ENCODE results near the gene DHX58. TPM values are rescaled to one million over a fixed set of nuclear protein-coding genes. Genes with fewer than 3 reads are reported as not detected.
"Not testable (repeated sequence)": the region's sequence is repeated elsewhere in the genome, so short reads cannot be mapped to it uniquely, and the experiment has no call there.

DHX58 gene
- total and polyA plus RNA-seq, 4 donors, result 4.0 to 21.9 (median 12.2) TPM

DNA sequence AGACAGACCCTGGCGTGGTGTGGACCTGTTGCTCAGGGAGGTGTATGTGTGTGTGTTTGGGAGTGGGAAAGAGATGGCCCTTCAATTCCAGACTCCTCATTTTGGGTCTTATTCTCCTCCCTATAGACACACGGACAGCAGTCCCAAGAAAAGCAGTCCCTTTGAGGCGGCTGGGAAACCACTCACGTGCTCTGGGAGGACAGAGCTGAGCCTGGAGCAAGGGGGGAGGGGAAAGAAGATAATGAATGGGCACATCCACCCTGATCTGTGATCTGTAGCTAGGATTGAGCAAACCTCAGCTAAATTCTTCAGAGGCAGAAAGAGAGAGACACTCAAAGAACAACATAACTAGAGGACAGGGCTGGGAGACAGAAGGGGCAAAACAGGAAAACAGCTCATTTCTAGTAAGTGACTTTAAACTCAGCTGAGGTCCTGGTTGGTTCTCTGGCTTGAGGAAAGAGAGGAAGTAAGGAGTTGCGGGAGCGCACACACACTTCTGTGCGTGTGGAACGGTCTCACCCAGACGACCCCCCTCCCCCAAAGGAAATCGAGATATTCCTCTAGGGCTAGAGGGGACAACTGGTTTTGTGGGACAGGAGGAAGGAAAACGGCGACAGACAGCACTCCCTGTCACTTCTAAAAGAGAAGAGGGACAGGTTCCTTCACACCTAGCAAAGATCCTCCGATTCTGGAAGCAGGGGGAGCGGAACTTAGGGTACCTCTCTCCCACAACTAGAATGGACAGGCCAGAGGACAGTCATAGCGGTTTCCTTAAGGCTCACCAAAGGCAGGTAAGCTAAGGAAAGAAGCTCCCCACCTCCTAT is 41.6 kb upstream of the DHX58 start:
- Histone ChIP-seq H3K27ac (ENCODE audit: low read depth in 1 of 2, low read length in 2 of 2) (peak overlapping the region; percentile 75 to 81), H3K36me3 (ENCODE audit: control insufficient read depth in 4 of 4, insufficient read depth in 3 of 4, low read depth in 1 of 4, low read length in 3 of 4) (no peaks in the 10 kb centered on the region), H3K9ac (ENCODE audit: low read depth in 1 of 2, low read length in 2 of 2) (peak overlapping the region; percentile 91 to 95), H3K27me3 (ENCODE audit: control insufficient read depth in 4 of 4, insufficient read depth in 4 of 4, low read length in 3 of 4) (no peaks in the 10 kb centered on the region), H3K9me3 (ENCODE audit: control insufficient read depth in 4 of 4, low read length in 3 of 4) (no peaks in the 10 kb centered on the region), H3K4me1 (ENCODE audit: control insufficient read depth in 4 of 4, insufficient read depth in 4 of 4, low read length in 3 of 4) (peaks cover 0 to 24% (median 18%) of the 10 kb centered on the region in 4 donors), H3K4me3 (ENCODE audit: low read depth in 1 of 3, low read length in 3 of 3) (peak overlapping the region; percentile 80 to 98 (median 97))
- WGBS, result 5% methylated on average over 15 of the region's 15 CpGs
- DNase-seq (ENCODE audit: low spot score), result no peak
- TF ChIP-seq RXRA (IDR thresholded peaks at IDR 0.05) (no peak), HNF4G (IDR thresholded peaks at IDR 0.05) (no peak)
- TF ChIP-seq, protein P1, sequence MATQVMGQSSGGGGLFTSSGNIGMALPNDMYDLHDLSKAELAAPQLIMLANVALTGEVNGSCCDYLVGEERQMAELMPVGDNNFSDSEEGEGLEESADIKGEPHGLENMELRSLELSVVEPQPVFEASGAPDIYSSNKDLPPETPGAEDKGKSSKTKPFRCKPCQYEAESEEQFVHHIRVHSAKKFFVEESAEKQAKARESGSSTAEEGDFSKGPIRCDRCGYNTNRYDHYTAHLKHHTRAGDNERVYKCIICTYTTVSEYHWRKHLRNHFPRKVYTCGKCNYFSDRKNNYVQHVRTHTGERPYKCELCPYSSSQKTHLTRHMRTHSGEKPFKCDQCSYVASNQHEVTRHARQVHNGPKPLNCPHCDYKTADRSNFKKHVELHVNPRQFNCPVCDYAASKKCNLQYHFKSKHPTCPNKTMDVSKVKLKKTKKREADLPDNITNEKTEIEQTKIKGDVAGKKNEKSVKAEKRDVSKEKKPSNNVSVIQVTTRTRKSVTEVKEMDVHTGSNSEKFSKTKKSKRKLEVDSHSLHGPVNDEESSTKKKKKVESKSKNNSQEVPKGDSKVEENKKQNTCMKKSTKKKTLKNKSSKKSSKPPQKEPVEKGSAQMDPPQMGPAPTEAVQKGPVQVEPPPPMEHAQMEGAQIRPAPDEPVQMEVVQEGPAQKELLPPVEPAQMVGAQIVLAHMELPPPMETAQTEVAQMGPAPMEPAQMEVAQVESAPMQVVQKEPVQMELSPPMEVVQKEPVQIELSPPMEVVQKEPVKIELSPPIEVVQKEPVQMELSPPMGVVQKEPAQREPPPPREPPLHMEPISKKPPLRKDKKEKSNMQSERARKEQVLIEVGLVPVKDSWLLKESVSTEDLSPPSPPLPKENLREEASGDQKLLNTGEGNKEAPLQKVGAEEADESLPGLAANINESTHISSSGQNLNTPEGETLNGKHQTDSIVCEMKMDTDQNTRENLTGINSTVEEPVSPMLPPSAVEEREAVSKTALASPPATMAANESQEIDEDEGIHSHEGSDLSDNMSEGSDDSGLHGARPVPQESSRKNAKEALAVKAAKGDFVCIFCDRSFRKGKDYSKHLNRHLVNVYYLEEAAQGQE (IDR thresholded peaks at IDR 0.05), result no peak

DNA sequence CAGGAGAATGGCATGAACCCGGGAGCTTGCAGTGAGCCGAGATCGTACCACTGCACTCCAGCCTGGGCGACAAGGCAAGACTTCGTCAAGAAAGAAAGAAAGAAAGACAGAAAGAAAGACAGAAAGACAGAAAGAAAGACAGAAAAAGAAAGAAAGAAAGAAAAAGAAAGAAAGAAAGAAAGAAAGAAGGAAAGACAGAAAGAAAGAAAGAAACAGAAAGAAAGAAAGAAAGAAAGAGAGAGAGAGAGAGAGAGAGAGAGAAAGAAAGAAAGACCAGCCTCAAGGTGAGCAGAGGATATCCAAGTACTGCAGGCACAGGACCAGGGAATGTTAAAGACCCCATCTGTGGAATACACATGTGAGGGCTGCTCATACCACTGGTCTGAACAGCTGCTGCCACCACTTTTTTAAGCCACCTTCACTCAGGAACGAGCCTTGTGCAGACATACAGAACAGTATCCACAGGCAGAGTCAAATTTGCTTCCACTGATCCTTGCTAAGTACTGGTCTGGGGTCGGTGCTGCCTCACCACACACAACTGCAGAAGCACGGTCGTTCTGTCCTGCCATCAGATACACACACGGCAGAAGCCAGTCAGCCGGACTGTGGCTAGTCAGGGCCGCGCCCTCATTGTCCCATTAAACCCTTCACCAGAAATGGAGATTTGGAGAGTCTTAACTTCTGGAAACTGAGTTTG is 34.5 kb upstream of the DHX58 start:
- Histone ChIP-seq H3K4me1 (ENCODE audit: control insufficient read depth in 4 of 4, insufficient read depth in 4 of 4, low read length in 3 of 4) (peaks cover 0 to 6% (median 2%) of the 10 kb centered on the region in 4 donors), H3K27ac (ENCODE audit: low read depth in 1 of 2, low read length in 2 of 2) (no peak overlapping the region), H3K27me3 (ENCODE audit: control insufficient read depth in 4 of 4, insufficient read depth in 4 of 4, low read length in 3 of 4) (no peaks in the 10 kb centered on the region), H3K9ac (ENCODE audit: low read depth in 1 of 2, low read length in 2 of 2) (no peak overlapping the region), H3K36me3 (ENCODE audit: control insufficient read depth in 4 of 4, insufficient read depth in 3 of 4, low read depth in 1 of 4, low read length in 3 of 4) (peaks cover 0 to 16% (median 8%) of the 10 kb centered on the region in 4 donors), H3K9me3 (ENCODE audit: control insufficient read depth in 4 of 4, low read length in 3 of 4) (no peaks in the 10 kb centered on the region), H3K4me3 (ENCODE audit: low read depth in 1 of 3, low read length in 3 of 3) (no peak overlapping the region)
- TF ChIP-seq FOXA2 (IDR thresholded peaks at IDR 0.05) (no peak), SP1 (IDR thresholded peaks at IDR 0.05) (no peak), HNF4A (conservative IDR thresholded peaks at IDR 0.05) (no peak), GABPA (IDR thresholded peaks at IDR 0.05 in 1 of 2, conservative IDR thresholded peaks at IDR 0.05 in 1 of 2) (no peak), EGR1 (IDR thresholded peaks at IDR 0.05; ENCODE audit: low read depth in 2 of 2) (no peak), TAF1 (conservative IDR thresholded peaks at IDR 0.05) (no peak), YY1 (IDR thresholded peaks at IDR 0.05) (no peak), JUND (IDR thresholded peaks at IDR 0.05) (no peak)
- TF ChIP-seq, protein P1 (IDR thresholded peaks at IDR 0.05), result no peak
- TF ChIP-seq, protein P2, sequence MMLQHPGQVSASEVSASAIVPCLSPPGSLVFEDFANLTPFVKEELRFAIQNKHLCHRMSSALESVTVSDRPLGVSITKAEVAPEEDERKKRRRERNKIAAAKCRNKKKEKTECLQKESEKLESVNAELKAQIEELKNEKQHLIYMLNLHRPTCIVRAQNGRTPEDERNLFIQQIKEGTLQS (IDR thresholded peaks at IDR 0.05), result no peak
- 92% methylated on average over 13 of the region's 13 CpGs for WGBS
- DNase-seq (ENCODE audit: low spot score), result no peak

DNA sequence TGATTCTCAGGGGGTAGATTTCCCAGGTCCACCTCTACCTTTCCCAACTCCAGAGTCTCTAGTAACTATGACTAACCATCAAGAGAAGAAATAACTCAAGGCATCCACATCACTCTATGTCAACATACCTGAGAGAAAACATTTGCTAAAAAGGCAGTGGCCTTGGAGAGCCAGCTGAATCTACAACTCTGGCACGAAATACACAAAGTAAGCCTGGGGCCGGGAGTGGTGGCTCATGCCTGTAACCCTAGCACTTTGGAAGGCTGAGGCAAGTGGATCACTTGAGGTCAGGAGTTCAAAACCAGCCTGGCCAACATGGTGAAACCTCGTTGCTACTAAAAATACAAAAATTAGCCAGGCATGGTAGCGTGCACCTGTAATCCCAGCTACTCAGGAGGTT is 30.6 kb upstream of the DHX58 start:
- not testable (repeated sequence) for DNase-seq (ENCODE audit: low spot score); H3K9ac ChIP-seq (ENCODE audit: low read depth in 1 of 2, low read length in 2 of 2); H3K4me3 ChIP-seq (ENCODE audit: low read depth in 1 of 3, low read length in 3 of 3); H3K27ac ChIP-seq (ENCODE audit: low read depth in 1 of 2, low read length in 2 of 2); H3K27me3 ChIP-seq (ENCODE audit: control insufficient read depth in 4 of 4, insufficient read depth in 4 of 4, low read length in 3 of 4); H3K9me3 ChIP-seq (ENCODE audit: control insufficient read depth in 4 of 4, low read length in 3 of 4)
- WGBS, result 85% methylated on average over 4 of the region's 4 CpGs
- peaks cover 5 to 10% (median 9%) of the 10 kb centered on the region in 4 donors for H3K36me3 ChIP-seq (ENCODE audit: control insufficient read depth in 4 of 4, insufficient read depth in 3 of 4, low read depth in 1 of 4, low read length in 3 of 4)
- H3K4me1 ChIP-seq (ENCODE audit: control insufficient read depth in 4 of 4, insufficient read depth in 4 of 4, low read length in 3 of 4), result peaks cover 0 to 15% (median 4%) of the 10 kb centered on the region in 4 donors
